ENCODE results near the gene IFT88. TPM values are rescaled to one million over a fixed set of nuclear protein-coding genes. Genes with fewer than 3 reads are reported as not detected.

Gene IFT88
- total RNA-seq, 1 experiment from 2014 or later: 12.3 TPM

DNA sequence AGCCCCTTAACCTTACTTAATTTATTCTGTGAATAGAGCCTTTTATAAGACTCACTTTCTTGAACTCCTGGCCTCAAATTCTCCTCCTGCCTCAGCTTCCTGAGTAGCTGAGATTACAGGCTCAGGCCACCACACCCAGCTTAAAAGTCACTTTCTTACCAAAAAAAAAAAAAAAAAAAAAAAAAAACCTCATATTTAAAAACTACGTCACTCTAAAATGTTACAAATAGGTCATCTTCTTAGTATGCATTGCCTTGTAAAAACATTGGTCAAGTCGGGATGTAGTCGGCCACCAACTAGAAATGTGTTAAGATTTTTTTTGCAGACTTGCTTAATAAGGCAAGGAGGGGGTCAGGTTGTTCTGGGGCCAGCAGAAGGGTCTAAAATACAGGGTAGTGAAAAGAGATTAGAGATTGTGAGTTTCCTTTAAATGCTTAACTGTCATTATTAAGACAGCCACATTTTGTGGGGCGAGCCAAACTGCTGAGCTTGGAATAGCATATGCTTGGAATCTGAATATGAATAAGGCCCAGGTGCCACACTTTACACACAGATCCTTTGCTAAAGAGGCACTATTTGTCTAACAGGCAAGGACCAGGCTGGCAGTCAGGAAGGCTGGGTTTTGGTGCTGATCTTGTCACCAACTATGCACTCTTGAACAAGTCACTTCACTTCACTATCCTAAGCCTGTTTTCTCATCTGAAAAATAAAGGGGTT lies 120.1 kb downstream of the IFT88 start:
- BruUV-seq (replicated peaks): no TSS peak
- no peak for DNase-seq (ENCODE audit: low read depth, low spot score)

DNA sequence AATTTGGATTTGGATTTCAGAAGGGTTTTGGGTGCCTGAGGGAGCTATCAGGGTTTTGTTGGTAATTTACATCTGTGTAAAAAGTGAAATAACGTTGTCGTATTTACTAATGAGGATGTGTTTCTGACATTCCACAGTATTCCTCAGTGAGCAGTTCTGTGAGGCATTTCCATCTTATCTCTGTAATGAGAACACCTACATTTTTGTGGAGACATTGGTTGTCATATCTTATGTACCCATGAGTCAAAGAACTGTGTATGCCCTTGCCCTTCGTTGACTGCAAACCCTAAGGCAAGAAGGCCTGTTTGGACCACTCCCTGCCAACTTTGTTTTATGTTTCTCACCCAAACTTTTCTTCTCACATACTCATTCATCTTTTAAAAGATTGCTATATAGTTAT lies 122.3 kb downstream of the IFT88 start:
- POLR2A ChIA-PET: no interaction called here
- Histone ChIP-seq H3K4me1 (ENCODE audit: control insufficient read depth, insufficient read depth, low read length) (no peaks in the 10 kb centered on the region), H3K27me3 (ENCODE audit: control insufficient read depth, insufficient read depth, low read length) (no peaks in the 10 kb centered on the region), H3K4me3 (ENCODE audit: low read depth in 2 of 2, low read length in 2 of 2) (no peak overlapping the region), H3K36me3 (ENCODE audit: control insufficient read depth, insufficient read depth, low read length) (no peaks in the 10 kb centered on the region), H3K9me3 (ENCODE audit: control insufficient read depth, insufficient read depth, low read depth, low read length) (no peaks in the 10 kb centered on the region), H3K27ac (ENCODE audit: low read length) (no peak overlapping the region)
- in situ Hi-C loops (cut with HindIII; ENCODE audit: low pct_unique_long_range_greater_than_20kb, low sequenced_read_pairs): no loop called here
- DNase-seq (ENCODE audit: low read depth, low spot score): no peak
- intact Hi-C loops (cut with micrococcal nuclease; ENCODE audit: unreplicated experiment): no loop called here
- BruUV-seq (replicated peaks): no TSS peak
- no peak for ATAC-seq
- CTCF ChIA-PET: no interaction called here
- TF ChIP-seq SIN3A (IDR thresholded peaks at IDR 0.05; ENCODE audit: borderline replicate concordance, insufficient read depth, low read depth, low read length): no peak
- TF ChIP-seq, protein P1, sequence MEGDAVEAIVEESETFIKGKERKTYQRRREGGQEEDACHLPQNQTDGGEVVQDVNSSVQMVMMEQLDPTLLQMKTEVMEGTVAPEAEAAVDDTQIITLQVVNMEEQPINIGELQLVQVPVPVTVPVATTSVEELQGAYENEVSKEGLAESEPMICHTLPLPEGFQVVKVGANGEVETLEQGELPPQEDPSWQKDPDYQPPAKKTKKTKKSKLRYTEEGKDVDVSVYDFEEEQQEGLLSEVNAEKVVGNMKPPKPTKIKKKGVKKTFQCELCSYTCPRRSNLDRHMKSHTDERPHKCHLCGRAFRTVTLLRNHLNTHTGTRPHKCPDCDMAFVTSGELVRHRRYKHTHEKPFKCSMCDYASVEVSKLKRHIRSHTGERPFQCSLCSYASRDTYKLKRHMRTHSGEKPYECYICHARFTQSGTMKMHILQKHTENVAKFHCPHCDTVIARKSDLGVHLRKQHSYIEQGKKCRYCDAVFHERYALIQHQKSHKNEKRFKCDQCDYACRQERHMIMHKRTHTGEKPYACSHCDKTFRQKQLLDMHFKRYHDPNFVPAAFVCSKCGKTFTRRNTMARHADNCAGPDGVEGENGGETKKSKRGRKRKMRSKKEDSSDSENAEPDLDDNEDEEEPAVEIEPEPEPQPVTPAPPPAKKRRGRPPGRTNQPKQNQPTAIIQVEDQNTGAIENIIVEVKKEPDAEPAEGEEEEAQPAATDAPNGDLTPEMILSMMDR (IDR thresholded peaks at IDR 0.05): no peak
- TF ChIP-seq TCF7L2 (IDR thresholded peaks at IDR 0.05; ENCODE audit: low read depth, low read length): no peak
- TF ChIP-seq, protein P2, sequence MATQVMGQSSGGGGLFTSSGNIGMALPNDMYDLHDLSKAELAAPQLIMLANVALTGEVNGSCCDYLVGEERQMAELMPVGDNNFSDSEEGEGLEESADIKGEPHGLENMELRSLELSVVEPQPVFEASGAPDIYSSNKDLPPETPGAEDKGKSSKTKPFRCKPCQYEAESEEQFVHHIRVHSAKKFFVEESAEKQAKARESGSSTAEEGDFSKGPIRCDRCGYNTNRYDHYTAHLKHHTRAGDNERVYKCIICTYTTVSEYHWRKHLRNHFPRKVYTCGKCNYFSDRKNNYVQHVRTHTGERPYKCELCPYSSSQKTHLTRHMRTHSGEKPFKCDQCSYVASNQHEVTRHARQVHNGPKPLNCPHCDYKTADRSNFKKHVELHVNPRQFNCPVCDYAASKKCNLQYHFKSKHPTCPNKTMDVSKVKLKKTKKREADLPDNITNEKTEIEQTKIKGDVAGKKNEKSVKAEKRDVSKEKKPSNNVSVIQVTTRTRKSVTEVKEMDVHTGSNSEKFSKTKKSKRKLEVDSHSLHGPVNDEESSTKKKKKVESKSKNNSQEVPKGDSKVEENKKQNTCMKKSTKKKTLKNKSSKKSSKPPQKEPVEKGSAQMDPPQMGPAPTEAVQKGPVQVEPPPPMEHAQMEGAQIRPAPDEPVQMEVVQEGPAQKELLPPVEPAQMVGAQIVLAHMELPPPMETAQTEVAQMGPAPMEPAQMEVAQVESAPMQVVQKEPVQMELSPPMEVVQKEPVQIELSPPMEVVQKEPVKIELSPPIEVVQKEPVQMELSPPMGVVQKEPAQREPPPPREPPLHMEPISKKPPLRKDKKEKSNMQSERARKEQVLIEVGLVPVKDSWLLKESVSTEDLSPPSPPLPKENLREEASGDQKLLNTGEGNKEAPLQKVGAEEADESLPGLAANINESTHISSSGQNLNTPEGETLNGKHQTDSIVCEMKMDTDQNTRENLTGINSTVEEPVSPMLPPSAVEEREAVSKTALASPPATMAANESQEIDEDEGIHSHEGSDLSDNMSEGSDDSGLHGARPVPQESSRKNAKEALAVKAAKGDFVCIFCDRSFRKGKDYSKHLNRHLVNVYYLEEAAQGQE (IDR thresholded peaks at IDR 0.05; ENCODE audit: insufficient read depth in 1 of 2, low read depth in 2 of 2, low read length in 1 of 2): no peak
- no peak for TF ChIP-seq POLR2AphosphoS5 (IDR thresholded peaks at IDR 0.05; ENCODE audit: low read depth, low read length)

More for the DNA sequence above, 120.1 kb downstream of the IFT88 start:
- in situ Hi-C loops (cut with HindIII; ENCODE audit: low pct_unique_long_range_greater_than_20kb, low sequenced_read_pairs): no loop called here
- intact Hi-C loops (cut with micrococcal nuclease; ENCODE audit: unreplicated experiment): no loop called here
- ATAC-seq: no peak
- CTCF ChIA-PET: interaction anchor here (0.6 kb wide), 1 partner anchor 78 kb away, joined by 5 read pairs; no protein-coding TSS in a partner anchor
- no peak overlapping the region for H3K27ac ChIP-seq (ENCODE audit: low read length)
- no peaks in the 10 kb centered on the region for H3K4me1 ChIP-seq (ENCODE audit: control insufficient read depth, insufficient read depth, low read length)
- no peaks in the 10 kb centered on the region for H3K36me3 ChIP-seq (ENCODE audit: control insufficient read depth, insufficient read depth, low read length)
- TF ChIP-seq, protein P2 (IDR thresholded peaks at IDR 0.05; ENCODE audit: insufficient read depth in 1 of 2, low read depth in 2 of 2, low read length in 1 of 2): no peak
- no peak for TF ChIP-seq SIN3A (IDR thresholded peaks at IDR 0.05; ENCODE audit: borderline replicate concordance, insufficient read depth, low read depth, low read length)
- TF ChIP-seq POLR2AphosphoS5 (IDR thresholded peaks at IDR 0.05; ENCODE audit: low read depth, low read length): no peak
- TF ChIP-seq, protein P1 (IDR thresholded peaks at IDR 0.05): no peak
- TF ChIP-seq TCF7L2 (IDR thresholded peaks at IDR 0.05; ENCODE audit: low read depth, low read length): no peak
- H3K9me3 ChIP-seq (ENCODE audit: control insufficient read depth, insufficient read depth, low read depth, low read length): no peaks in the 10 kb centered on the region
- H3K27me3 ChIP-seq (ENCODE audit: control insufficient read depth, insufficient read depth, low read length): no peaks in the 10 kb centered on the region
- POLR2A ChIA-PET: no interaction called here
- no peak overlapping the region for H3K4me3 ChIP-seq (ENCODE audit: low read depth in 2 of 2, low read length in 2 of 2)

Measured in Panc1 (cell line).